Mesenteric fat pad (tissue), 1 donor: ENCODE measurements around the gene ST8SIA4. TPM values are rescaled to one million over a fixed set of nuclear protein-coding genes. Genes with fewer than 3 reads are reported as not detected.

Experiments used
- DNase-seq: peaks from one replicate; pipeline ENCODE4 v3.0.0-alpha.2; 2020; ENCODE audit warnings: low spot score
- long read RNA-seq: library from polyadenylated mRNA; unstranded; transcript quantifications from one replicate; pipeline ENCODE4 v2.0.0, GENCODE V29; 2020
- total RNA-seq: library from RNA; stranded (reverse); fragmentation: NEBNext Ultra II Directional; extraction: Animal tissue kit (Norgen Biotek cat#: 25700); gene quantifications from one replicate; pipeline ENCODE4 v1.2.1, GENCODE V29; 2021
- donor health status: DM: yes; HTN: yes; CAD: no.

ST8SIA4 gene
- 17.5 TPM for total RNA-seq
- long read RNA-seq, full-length matches to known transcripts, result 2 of 13 reads
- long read RNA-seq, partial matches to known transcripts, result 4 of 13 reads
- long read RNA-seq, other reads (novel, unspliced or antisense), result 7 of 13 reads

GRCh38 chr5:100903039-100903887, at the start of gene ST8SIA4:
ST8SIA4 (minus strand) TSS chr5:100903282; CDS start chr5:100902955, 327 bp downstream.
- DNase-seq, result no peak

GRCh38 chr5:100950985-100951384, 47.9 kb upstream of the ST8SIA4 start:
- DNase-seq, result no peak

- no peak for DNase-seq
These were observed 10.2 kb upstream of the ST8SIA4 start for GRCh38 chr5:100913298-100913697.

- no peak for DNase-seq
These were observed 6.0 kb upstream of the ST8SIA4 start for GRCh38 chr5:100909034-100909433.

GRCh38 chr5:100905259-100905914, 2.3 kb upstream of the ST8SIA4 start:
- DNase-seq, result no peak

GRCh38 chr5:100904259-100904861, 1.3 kb upstream of the ST8SIA4 start:
- no peak for DNase-seq

GRCh38 chr5:100902440-100903038, 543 bp downstream of the ST8SIA4 start:
- no peak for DNase-seq

GRCh38 chr5:100901821-100902341, 1.2 kb downstream of the ST8SIA4 start:
- no peak for DNase-seq

- no peak for DNase-seq
These were observed 2.0 kb downstream of the ST8SIA4 start for GRCh38 chr5:100900796-100901781.

GRCh38 chr5:100900142-100900795, 2.8 kb downstream of the ST8SIA4 start:
- no peak for DNase-seq

- DNase-seq, result no peak
These were observed 3.4 kb downstream of the ST8SIA4 start for GRCh38 chr5:100899675-100900074.

GRCh38 chr5:100898504-100899346, 4.4 kb downstream of the ST8SIA4 start:
- DNase-seq, result no peak

GRCh38 chr5:100896054-100896453, 7.0 kb downstream of the ST8SIA4 start:
- no peak for DNase-seq

GRCh38 chr5:100890461-100891008, 12.5 kb downstream of the ST8SIA4 start:
- no peak for DNase-seq

- DNase-seq, result no peak
These were observed 13.2 kb downstream of the ST8SIA4 start for GRCh38 chr5:100889896-100890295.

GRCh38 chr5:100889165-100889743, 13.8 kb downstream of the ST8SIA4 start:
- DNase-seq, result no peak

GRCh38 chr5:100877274-100877673, 25.8 kb downstream of the ST8SIA4 start:
- DNase-seq, result no peak
